ENCODE results near the gene EFCAB3.

GRCh38 chr17:62388856-62389255, 8.5 kb downstream of the EFCAB3 start:
- TF ChIP-seq, protein P1, sequence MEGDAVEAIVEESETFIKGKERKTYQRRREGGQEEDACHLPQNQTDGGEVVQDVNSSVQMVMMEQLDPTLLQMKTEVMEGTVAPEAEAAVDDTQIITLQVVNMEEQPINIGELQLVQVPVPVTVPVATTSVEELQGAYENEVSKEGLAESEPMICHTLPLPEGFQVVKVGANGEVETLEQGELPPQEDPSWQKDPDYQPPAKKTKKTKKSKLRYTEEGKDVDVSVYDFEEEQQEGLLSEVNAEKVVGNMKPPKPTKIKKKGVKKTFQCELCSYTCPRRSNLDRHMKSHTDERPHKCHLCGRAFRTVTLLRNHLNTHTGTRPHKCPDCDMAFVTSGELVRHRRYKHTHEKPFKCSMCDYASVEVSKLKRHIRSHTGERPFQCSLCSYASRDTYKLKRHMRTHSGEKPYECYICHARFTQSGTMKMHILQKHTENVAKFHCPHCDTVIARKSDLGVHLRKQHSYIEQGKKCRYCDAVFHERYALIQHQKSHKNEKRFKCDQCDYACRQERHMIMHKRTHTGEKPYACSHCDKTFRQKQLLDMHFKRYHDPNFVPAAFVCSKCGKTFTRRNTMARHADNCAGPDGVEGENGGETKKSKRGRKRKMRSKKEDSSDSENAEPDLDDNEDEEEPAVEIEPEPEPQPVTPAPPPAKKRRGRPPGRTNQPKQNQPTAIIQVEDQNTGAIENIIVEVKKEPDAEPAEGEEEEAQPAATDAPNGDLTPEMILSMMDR (IDR thresholded peaks at IDR 0.05) = no peak
- TF ChIP-seq ZFX (IDR thresholded peaks at IDR 0.05; ENCODE audit: borderline replicate concordance) = no peak
